Measurements from ENCODE around the gene MTUS2.

DNA sequence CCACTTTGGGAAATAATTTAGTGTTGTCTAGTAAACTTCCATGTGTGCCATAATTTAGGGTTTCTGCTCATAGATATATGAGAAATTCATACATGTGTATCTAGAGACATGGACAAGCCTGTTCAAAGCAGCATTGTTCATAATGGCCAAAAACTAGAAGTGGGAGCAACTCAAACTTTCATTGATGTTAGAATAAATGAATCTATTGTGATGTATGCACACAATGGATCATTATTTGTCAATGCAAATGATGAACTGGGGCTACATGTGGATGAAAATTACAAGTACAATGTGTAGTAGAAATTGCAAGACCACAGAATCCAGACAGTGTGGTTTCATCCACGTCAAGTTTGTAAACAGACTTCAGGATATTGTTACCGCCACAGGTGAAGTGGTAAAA lies 490.7 kb downstream of the MTUS2 start:
- TF ChIP-seq JUN (IDR thresholded peaks at IDR 0.05; ENCODE audit: borderline replicate concordance, insufficient read depth, insufficient read length, low read depth), result no peak
- TF ChIP-seq, protein P1, sequence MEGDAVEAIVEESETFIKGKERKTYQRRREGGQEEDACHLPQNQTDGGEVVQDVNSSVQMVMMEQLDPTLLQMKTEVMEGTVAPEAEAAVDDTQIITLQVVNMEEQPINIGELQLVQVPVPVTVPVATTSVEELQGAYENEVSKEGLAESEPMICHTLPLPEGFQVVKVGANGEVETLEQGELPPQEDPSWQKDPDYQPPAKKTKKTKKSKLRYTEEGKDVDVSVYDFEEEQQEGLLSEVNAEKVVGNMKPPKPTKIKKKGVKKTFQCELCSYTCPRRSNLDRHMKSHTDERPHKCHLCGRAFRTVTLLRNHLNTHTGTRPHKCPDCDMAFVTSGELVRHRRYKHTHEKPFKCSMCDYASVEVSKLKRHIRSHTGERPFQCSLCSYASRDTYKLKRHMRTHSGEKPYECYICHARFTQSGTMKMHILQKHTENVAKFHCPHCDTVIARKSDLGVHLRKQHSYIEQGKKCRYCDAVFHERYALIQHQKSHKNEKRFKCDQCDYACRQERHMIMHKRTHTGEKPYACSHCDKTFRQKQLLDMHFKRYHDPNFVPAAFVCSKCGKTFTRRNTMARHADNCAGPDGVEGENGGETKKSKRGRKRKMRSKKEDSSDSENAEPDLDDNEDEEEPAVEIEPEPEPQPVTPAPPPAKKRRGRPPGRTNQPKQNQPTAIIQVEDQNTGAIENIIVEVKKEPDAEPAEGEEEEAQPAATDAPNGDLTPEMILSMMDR (IDR thresholded peaks at IDR 0.05; ENCODE audit: extremely low read depth in 1 of 2, insufficient read depth in 1 of 2, low read depth in 1 of 2, low read length in 2 of 2), result no peak
- no peak for TF ChIP-seq POLR2AphosphoS5 (IDR thresholded peaks at IDR 0.05; ENCODE audit: insufficient read depth, low read depth, low read length)
- TF ChIP-seq EZH2 (IDR thresholded peaks at IDR 0.05; ENCODE audit: borderline replicate concordance, low read depth, low read length, severe bottlenecking), result no peak
- TF ChIP-seq GATA2 (IDR thresholded peaks at IDR 0.05; ENCODE audit: insufficient read depth, insufficient read length, low read depth, low read length), result no peak
- TF ChIP-seq POLR2A (IDR thresholded peaks at IDR 0.05; ENCODE audit: low read depth, low read length), result no peak
